ENCODE results near the gene RAPGEF4. TPM values are rescaled to one million over a fixed set of nuclear protein-coding genes. Genes with fewer than 3 reads are reported as not detected.

Gene RAPGEF4
- total RNA-seq, 1 experiment from 2014 or later: 0.59 TPM

DNA sequence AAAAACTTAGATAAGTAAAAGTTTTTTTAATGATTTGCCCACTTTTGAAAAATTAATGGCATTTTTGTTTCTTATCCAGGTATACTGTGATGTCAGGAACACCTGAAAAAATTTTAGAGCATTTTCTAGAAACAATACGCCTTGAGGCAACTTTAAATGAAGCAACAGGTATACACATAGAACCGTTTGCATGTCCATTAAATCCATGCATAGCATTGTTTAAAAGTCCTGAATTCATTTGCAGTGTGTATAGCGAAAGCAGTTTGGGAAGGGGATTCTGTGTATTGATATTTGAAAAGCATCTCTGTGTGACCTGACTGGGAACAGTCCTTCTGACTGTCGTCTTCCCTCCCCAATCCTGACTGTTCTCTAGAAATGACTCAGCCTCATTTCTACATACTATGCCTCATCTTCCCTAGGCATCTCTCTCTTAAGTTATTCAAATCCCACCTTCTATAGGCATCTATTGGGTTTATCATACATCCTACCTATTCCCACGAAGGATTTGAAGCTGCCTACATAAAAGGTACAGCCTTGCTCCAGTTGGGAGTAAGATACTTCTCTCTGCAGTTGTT lies 260.8 kb downstream of the RAPGEF4 start:
- CTCF ChIA-PET: interaction anchor here (1.0 kb wide), 1 partner anchor 10 kb away, joined by 3 read pairs; no protein-coding TSS in a partner anchor

More for the DNA sequence above, 260.8 kb downstream of the RAPGEF4 start:
- no TSS peak for BruUV-seq (replicated peaks)
- Histone ChIP-seq H3K9me2 (ENCODE audit: insufficient read depth) (no peaks in the 10 kb centered on the region), H3K27me3 (ENCODE audit: insufficient read depth, low read length) (no peaks in the 10 kb centered on the region), H3K9ac (ENCODE audit: low read length) (no peak overlapping the region), H3K79me2 (ENCODE audit: insufficient read depth, low read length) (no peaks in the 10 kb centered on the region), H3K9me3 (ENCODE audit: control insufficient read depth in 1 of 2, insufficient read depth in 1 of 2, low read depth in 1 of 2, low read length in 2 of 2) (no peaks in the 10 kb centered on the region), H2AFZ (ENCODE audit: low read depth, low read length, poor library complexity, severe bottlenecking) (no peak overlapping the region), H3K4me3 (replicated peaks in 1 of 2; ENCODE audit: low read depth in 1 of 2, low read length in 2 of 2) (no peak overlapping the region), H4K20me1 (ENCODE audit: insufficient read depth) (no peaks in the 10 kb centered on the region), H3K4me2 (ENCODE audit: low read length) (no peak overlapping the region), H3K36me3 (ENCODE audit: control insufficient read depth in 1 of 2, insufficient read depth in 2 of 2, low read length in 2 of 2) (no peaks in the 10 kb centered on the region), H3K27ac (ENCODE audit: low read depth, low read length) (no peak overlapping the region), H3K4me1 (ENCODE audit: control insufficient read depth in 1 of 2, insufficient read depth in 2 of 2, low read length in 2 of 2) (peaks cover 4 to 6% of the 10 kb centered on the region in 2 experiments; a peak in 3 of 4 replicates)
- ATAC-seq (no peak), DNase-seq (ENCODE audit: low read depth, low spot score) (no peak)
- intact Hi-C loops (cut with micrococcal nuclease): no loop called here
- ChIA-PET POLR2A (no interaction called here), RAD21 (ENCODE audit: low non-redundant PET in 1 of 2, low total read pairs in 2 of 2, uncharacterized antibody in 2 of 2, unreplicated experiment in 2 of 2) (no interaction called here)
- TF ChIP-seq, protein P1, sequence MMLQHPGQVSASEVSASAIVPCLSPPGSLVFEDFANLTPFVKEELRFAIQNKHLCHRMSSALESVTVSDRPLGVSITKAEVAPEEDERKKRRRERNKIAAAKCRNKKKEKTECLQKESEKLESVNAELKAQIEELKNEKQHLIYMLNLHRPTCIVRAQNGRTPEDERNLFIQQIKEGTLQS (IDR thresholded peaks at IDR 0.05): no peak
- TF ChIP-seq ELF1 (IDR thresholded peaks at IDR 0.05; ENCODE audit: borderline replicate concordance, low read depth) (no peak), ZFX (IDR thresholded peaks at IDR 0.05) (no peak), EZH2 (IDR thresholded peaks at IDR 0.05) (no peak), POLR2AphosphoS5 (IDR thresholded peaks at IDR 0.05; ENCODE audit: low read depth, low read length) (no peak), SRF (IDR thresholded peaks at IDR 0.05; ENCODE audit: low read depth) (no peak), YY1 (IDR thresholded peaks at IDR 0.05; ENCODE audit: extremely low read depth, insufficient replicate concordance, low read depth, low read length) (no peak), CBX3 (IDR thresholded peaks at IDR 0.05; ENCODE audit: low read depth) (no peak), SP1 (IDR thresholded peaks at IDR 0.05; ENCODE audit: low read depth) (no peak), RAD21 (IDR thresholded peaks at IDR 0.05; ENCODE audit: low read depth) (no peak), EZH2phosphoT487 (IDR thresholded peaks at IDR 0.05; ENCODE audit: borderline replicate concordance) (no peak), FOSL1 (IDR thresholded peaks at IDR 0.05; ENCODE audit: low read depth) (no peak), EGR1 (IDR thresholded peaks at IDR 0.05; ENCODE audit: low read depth) (no peak)
- TF ChIP-seq, protein P2, sequence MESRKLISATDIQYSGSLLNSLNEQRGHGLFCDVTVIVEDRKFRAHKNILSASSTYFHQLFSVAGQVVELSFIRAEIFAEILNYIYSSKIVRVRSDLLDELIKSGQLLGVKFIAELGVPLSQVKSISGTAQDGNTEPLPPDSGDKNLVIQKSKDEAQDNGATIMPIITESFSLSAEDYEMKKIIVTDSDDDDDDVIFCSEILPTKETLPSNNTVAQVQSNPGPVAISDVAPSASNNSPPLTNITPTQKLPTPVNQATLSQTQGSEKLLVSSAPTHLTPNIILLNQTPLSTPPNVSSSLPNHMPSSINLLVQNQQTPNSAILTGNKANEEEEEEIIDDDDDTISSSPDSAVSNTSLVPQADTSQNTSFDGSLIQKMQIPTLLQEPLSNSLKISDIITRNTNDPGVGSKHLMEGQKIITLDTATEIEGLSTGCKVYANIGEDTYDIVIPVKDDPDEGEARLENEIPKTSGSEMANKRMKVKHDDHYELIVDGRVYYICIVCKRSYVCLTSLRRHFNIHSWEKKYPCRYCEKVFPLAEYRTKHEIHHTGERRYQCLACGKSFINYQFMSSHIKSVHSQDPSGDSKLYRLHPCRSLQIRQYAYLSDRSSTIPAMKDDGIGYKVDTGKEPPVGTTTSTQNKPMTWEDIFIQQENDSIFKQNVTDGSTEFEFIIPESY (IDR thresholded peaks at IDR 0.05; ENCODE audit: extremely low read depth, insufficient replicate concordance, low read length): no peak
- TF ChIP-seq, protein P3, sequence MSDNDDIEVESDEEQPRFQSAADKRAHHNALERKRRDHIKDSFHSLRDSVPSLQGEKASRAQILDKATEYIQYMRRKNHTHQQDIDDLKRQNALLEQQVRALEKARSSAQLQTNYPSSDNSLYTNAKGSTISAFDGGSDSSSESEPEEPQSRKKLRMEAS (IDR thresholded peaks at IDR 0.05): no peak
- TF ChIP-seq, protein P4, sequence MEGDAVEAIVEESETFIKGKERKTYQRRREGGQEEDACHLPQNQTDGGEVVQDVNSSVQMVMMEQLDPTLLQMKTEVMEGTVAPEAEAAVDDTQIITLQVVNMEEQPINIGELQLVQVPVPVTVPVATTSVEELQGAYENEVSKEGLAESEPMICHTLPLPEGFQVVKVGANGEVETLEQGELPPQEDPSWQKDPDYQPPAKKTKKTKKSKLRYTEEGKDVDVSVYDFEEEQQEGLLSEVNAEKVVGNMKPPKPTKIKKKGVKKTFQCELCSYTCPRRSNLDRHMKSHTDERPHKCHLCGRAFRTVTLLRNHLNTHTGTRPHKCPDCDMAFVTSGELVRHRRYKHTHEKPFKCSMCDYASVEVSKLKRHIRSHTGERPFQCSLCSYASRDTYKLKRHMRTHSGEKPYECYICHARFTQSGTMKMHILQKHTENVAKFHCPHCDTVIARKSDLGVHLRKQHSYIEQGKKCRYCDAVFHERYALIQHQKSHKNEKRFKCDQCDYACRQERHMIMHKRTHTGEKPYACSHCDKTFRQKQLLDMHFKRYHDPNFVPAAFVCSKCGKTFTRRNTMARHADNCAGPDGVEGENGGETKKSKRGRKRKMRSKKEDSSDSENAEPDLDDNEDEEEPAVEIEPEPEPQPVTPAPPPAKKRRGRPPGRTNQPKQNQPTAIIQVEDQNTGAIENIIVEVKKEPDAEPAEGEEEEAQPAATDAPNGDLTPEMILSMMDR (IDR thresholded peaks at IDR 0.05 in 2 of 3, conservative IDR thresholded peaks at IDR 0.05 in 1 of 3; ENCODE audit: borderline replicate concordance in 1 of 3, insufficient read depth in 1 of 3, low read depth in 2 of 3, low read length in 2 of 3): no peak
